GM18907 (cell line): ENCODE data around the gene KLHL40.

Experiments used
- ATAC-seq: cut with Tn5 transposase; IDR thresholded peaks from one replicate; pipeline ENCODE4 v1.9.1; 2021; ENCODE audit warnings: mild to moderate bottlenecking, moderate library complexity; ENCODE audit not compliant: unreplicated experiment

The KLHL40 gene

DNA sequence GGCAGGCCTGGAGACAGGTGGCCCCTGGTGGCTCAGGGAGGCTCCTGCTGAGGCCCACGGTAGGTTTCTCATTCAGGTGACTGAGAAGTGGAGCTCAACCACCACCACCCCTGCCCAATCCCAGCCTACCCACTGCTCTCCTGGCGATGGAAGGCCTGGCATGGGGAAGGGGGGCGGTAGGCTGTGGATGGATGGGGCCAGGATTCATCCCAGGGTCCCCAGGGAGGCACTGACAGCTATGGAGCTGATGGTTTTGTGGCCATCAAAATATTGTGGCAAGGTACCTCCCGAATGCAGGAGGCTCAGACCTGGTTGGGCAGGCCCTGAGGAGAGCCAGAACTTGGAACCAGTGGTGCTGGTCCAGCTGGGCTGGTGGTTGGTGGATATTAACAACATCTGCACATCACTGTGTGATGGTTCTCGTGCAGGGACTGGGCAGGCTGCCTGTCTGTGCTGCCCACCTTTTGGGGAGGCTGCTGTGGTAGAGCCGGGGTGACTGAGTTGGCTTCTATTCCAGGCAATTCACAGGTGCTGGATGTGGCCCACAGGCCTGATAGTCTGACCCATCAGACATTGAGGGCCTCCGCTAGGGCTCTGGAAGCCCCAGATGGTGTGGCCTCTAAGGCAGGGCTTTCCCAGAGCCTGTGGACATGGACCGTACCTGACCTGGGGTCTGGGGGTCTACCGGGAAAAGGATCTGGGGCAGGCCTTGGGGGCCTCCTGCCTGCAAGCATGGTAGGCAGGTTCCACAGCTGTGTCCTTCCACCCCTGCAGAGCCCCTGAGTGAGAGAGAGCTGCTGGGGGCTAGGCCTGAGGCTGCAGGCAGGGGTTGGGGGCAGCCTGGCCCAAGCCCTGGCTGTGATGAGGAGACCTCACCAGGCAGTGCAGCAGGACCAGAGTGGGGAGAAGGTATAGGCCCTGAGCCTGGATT lies 28.4 kb upstream of the KLHL40 start:
- ATAC-seq, result no peak

DNA sequence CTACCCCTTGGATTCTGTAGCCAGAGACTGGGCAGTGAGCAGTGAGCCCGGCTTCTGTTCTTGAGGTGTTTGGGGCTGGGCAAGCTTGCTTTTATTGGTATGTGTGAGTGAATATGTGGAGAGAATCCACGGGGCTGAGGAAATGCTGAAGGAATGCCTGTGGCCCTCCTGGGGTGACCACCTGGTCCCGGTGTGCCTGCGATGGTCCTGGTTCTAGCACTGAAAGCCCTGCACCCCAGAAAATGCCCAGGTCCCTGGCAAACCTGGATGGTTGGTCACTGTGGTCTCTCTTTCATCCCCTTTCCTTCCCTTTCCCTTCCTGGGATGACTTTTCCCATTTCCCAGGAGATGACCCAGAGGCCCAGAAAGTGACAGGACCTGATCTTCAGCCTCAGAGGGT lies 27.7 kb upstream of the KLHL40 start:
- no peak for ATAC-seq

DNA sequence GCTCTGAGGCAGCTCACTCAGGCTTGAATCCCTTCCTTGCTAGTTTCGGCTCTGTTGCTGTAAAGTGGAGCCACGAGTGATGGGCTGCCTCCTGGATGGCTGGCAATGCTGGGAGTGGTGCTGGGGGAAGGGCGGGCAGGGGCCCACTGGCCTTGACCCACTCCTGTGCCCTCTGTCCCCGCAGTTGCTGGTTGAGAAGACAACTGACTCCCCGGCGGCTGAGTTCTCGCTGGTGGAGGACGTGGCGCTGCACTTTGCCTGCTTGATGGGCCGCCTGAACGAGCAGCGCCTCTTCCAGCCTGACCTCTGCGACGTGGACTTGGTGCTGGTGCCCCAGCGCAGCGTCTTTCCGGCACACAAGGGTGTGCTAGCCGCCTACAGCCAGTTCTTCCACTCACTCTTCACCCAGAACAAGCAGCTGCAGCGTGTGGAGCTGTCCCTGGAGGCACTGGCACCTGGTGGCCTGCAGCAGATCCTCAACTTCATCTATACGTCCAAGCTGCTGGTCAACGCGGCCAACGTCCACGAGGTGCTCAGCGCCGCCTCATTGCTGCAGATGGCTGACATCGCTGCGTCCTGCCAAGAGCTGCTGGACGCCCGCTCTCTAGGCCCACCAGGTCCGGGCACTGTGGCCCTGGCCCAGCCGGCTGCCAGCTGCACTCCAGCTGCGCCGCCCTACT lies 27.1 kb upstream of the KLHL40 start:
- no peak for ATAC-seq

DNA sequence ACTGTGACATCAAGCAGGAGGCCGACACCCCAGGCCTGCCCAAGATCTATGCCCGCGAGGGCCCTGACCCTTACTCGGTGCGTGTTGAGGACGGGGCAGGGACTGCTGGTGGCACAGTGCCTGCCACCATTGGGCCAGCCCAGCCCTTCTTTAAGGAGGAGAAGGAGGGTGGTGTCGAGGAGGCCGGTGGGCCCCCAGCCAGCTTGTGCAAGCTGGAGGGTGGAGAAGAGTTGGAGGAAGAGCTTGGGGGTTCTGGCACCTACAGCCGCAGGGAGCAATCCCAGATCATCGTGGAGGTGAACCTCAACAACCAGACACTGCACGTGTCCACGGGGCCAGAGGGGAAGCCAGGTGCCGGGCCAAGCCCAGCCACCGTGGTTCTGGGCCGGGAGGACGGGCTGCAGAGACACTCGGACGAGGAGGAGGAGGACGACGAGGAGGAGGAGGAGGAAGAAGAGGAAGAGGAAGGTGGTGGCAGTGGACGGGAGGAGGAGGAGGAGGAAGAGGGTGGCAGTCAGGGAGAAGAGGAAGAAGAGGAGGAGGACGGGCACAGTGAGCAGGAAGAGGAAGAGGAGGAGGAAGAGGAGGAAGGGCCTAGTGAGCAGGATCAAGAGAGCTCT lies 26.5 kb upstream of the KLHL40 start:
- ATAC-seq, result no peak

DNA sequence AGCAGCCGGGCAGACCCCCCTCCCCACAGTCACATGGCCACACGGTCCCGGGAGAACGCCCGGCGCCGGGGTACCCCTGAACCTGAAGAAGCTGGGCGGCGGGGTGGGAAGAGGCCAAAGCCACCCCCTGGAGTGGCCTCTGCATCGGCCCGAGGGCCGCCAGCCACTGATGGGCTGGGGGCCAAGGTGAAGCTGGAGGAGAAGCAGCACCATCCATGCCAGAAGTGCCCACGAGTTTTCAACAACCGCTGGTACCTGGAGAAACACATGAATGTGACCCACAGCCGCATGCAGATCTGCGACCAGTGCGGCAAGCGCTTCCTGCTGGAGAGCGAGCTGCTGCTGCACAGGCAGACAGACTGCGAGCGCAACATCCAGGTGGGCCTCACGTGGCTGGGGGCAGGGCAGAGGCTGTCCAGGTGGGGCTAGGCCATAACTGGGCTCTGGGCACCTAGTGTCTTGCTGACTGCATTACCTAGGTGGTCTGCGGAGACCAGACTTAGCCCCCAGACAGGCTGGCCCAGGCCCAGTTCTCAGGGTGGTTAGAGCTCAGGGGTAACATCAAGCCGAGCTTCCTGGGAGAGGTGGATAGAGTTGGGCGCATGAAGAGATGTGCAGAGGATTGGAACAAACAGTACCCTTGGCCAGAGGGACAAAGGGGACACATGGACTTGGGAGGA lies 25.7 kb upstream of the KLHL40 start:
- no peak for ATAC-seq

DNA sequence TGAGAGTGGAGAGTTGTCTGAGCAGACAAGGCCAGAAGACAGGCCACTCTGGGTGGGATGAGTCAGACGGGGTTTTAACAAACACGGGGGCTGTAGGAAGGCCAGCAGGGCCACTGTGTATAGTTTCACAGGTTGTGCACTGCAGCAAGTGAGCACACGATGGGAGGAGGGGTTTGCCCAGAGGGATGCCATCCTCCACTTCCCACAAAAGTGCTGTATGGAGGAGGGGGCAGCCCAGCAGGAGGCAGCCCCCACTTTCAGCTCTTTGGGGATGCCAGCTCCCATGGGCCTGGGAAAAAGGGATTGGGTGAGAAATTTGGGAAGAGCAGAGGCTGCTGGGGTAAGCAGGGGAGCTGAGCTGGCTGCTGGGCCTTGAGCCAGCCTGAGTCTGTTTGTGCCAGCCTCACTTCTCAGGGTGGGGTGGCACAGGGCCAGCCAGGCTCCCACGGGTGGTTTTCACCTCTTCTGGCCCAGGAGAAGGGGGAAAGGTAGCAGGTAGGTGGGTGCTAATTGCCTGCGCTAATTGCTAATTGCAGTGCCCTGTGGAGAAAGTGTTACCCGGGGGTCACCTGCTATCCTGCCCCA lies 25.1 kb upstream of the KLHL40 start:
- ATAC-seq, result no peak

DNA sequence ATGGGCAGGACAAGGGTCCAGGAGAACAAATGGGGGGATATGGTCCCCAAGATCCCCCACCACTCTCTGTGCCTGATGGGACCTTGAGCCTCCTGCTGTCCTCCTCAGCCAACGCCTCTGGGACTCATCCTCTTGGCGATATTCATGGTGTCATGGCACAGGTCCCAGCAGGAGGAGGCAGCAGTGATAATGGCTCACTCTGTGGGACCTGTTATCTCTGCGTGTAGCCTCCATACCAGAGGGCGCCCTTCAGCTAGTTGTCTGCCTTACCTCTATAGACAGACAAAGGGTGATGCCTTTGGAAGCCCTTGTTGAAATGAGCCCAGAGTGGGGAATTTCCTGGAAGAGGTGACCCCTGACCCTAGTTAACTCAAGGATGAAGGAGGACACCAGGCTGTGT lies 24.4 kb upstream of the KLHL40 start:
- no peak for ATAC-seq

DNA sequence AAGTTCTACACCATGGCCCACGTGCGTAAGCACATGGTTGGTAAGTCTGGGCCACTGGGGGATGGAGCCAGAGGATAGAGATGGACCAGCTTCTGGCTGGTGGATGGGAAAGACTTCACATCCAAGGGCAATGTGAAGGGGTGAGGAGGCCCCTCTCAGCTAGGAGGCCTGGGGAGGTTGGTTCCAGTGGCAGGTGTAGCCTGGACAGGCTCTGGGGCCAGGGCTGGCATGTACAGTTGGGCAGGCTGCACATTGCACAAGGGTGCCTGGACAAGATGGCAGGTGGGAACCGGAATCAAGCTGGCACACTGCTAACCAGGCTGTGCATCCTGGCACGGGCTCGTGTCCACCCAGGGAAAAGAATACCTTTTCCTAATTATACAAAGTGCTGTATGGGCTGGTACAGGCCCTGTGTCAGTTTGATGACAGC lies 23.7 kb upstream of the KLHL40 start:
- no peak for ATAC-seq

DNA sequence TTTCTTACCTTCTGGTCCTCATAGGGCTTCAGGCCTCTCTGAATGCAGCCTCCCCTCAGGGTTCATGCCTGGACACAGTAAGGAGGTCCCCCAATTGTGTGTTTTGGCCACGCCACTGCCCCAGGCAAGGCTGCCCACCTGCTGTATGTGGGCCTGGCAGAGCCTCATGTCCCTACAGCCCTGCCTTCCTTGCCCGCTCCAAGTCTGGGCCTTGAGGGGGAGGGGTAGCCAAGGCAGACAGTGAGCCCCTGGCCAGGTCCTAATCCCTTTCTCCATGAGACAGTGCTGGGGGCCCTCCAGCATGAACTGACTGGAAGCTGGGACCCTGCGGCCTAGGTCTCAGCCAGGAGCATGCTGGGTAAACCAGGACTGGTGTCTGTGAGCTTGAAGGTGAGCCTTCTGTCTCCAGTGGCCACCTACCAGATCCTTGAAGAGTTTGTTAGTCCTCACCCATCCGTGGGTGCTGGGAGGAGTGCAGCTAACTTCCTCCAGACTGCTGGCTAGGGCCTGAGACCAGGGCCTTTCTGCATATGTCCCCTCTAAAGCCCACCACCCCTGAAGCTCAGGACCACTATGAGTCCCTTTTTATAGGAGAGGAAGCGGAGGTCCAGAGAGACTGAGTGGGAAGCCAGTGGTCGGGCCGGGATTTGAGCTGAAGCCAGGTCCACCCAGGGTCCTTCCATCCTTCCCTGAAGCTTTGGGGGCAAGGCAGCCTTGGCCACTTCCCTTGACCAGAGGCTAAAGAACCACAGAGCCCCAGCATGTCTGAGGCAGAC lies 23.1 kb upstream of the KLHL40 start:
- no peak for ATAC-seq

DNA sequence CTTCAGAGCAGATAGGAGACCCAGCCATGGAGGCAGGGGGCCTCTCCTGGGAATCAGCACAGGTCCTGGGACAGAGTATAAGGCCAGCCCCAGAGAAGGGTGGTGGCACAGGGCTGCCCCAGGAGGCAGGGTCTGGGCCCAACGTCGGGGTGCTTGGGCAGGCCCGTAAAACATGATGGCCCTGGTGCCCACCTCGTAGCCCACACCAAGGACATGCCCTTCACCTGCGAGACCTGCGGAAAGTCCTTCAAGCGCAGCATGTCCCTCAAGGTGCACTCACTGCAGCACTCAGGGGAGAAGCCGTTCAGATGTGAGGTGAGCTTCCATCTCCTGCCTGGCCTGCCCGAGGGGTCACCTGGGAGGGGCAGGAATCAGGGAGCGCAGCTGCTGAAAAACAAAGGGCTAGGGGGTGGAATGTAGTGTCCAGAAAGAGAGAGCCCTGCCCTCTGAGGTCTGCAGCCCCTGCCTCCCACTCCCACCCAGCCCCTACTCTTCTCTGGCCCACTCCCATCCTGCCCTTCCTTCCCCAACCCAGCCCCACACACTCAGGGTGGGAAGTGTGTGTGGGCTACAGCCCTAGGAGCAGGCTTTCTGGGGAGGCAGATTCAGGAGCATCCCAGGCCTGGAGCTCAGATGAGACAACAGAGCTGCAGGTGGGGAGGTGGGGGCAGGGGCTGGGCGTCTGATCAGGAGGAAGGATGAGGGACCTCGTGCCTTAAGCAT lies 22.4 kb upstream of the KLHL40 start:
- no peak for ATAC-seq

DNA sequence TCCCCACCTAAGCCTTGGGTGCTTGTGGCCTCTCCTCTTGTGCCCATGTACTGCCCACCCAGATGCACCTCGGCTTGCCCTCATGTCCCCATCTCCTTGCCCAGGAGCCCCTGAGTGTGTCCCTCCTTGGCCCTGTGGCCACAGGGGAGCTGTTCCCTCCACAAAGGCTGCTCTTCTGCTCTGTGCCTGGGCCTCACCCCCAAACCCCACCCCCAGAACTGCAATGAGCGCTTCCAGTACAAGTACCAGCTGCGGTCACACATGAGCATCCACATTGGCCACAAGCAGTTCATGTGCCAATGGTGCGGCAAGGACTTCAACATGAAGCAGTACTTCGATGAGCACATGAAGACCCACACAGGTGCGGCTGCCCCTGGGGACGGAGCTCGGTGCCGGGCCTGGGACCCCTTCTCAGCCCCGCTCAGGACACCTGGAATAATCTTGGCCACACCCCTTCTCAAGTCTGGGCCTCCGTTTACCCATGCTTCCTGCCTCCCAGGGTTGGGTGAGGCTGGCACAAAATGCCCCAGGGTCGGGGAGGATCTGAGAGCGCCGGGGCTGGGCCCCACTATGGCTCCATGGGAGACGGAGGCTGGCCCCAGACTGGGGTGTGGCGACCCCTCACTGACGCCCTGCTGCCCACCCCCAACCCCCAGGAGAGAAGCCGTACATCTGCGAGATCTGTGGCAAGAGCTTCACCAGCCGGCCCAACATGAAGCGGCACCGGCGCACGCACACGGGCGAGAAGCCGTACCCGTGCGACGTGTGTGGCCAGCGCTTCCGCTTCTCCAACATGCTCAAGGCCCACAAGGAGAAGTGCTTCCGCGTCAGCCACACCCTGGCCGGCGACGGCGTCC lies 21.5 kb upstream of the KLHL40 start:
- ATAC-seq, result no peak

DNA sequence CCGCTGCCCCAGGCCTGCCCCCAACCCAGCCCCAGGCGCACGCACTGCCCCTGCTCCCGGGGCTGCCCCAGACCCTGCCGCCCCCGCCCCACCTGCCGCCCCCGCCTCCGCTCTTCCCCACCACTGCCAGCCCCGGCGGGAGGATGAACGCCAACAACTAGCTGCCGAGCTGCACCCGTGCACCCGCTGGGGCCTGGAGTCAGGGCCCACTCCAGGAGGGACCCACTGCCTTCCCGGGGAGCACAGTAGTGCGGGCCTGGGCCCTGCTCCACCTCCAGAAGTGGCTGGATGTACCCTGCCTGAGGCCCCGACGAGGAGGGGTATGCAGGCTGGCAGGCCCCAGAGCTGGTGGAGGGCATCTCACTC lies 20.9 kb upstream of the KLHL40 start:
- no peak for ATAC-seq

DNA sequence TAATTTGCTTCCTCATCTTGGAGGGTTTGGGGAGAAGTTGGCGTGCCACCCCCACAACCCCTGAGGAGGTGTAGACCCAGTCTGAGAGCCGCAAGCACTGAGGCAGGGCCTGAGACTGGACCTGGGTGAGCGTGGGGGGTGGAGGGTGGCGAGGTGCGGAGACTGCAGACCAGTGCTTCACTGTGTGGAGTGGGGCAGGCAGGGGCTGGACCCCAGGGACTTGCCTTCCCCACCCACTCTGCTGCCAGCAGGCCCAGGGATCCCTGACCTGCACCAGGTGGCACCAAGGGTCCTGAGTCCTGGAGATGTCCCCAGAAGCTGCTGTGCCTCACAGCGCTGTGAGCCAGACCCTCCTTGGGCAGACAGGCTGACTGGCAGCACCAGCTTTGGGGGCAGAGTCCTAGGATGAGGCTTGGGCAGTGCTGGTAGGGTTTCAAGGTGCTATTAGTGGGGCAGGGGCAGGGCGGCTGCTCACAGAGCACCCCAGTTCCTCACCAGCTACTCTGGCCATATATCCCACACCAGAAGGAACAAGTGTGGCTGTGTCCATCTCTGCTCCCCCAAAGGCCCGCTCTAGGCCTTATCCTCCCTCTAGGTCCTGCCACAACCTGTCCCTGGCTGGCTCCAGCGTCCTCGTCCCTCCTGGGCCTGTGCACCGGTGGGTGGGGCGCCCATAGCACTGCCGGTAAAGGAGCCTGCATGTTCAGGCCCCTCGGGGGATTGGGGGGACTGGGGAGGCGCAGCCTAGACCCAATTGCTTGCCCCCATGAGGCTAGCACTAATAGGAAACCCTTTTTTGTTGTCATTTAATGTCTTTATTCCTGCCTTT lies 20.1 kb upstream of the KLHL40 start:
- no peak for ATAC-seq

DNA sequence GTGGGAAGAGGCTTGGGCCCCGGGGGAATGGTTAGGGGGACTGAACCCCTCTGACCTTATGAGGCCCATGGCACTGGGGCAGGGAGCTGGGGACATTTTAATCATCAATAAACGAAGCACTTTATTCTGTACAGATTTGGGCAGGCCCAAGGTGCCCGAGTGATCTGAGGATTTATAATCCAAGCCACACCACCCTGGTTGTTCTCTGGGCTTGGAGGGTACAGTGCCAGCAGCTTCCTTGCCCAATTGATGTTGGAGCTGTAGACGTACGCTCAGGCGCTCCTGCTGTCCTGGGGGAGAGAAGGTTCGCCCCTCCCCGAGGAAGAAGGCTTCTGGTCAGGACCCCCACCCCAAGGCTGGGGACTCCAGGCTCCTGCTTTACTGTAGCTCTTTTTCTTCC lies 19.3 kb upstream of the KLHL40 start:
- no peak for ATAC-seq

DNA sequence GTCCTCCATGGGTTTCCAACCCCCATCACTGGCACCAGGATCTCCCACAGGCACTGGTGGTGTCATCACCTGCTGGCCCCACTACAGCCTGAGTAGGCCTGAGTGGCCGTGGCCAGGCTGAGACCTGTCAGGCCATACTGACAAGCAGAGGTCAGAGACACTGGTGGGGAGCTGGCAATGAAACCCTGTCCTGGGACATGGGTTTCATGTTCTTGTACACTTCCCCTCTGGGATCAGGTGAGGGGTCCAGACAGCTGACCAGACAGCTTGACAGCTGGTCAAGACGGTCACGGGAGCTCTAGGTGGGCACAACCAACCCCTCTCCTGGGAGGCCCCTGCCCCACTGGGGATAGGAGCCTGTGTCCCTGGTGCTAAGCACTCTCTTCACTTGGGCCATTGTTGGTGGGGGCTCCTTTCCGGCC lies 18.7 kb upstream of the KLHL40 start:
- no peak for ATAC-seq

DNA sequence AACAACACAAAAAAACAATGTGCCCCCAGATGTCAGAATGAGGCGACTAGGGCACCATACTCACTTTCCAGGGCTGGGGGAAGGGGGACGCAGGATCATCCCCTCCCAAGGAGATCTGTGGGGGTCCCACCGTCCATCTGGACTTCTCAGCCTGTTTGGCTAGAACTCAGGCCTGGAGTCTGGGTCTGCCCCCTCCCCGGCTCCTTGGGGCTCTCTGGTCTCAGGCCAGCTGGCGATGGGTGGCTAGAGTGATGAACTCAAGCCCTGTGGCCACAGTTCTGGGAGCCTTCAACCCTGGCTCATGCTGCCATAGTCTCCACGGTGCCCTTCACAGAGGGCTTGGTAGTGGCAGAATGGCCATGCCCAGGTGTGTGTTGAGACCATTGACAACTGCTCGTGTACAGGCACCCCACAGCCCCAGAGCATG lies 18.2 kb upstream of the KLHL40 start:
- ATAC-seq, result no peak

DNA sequence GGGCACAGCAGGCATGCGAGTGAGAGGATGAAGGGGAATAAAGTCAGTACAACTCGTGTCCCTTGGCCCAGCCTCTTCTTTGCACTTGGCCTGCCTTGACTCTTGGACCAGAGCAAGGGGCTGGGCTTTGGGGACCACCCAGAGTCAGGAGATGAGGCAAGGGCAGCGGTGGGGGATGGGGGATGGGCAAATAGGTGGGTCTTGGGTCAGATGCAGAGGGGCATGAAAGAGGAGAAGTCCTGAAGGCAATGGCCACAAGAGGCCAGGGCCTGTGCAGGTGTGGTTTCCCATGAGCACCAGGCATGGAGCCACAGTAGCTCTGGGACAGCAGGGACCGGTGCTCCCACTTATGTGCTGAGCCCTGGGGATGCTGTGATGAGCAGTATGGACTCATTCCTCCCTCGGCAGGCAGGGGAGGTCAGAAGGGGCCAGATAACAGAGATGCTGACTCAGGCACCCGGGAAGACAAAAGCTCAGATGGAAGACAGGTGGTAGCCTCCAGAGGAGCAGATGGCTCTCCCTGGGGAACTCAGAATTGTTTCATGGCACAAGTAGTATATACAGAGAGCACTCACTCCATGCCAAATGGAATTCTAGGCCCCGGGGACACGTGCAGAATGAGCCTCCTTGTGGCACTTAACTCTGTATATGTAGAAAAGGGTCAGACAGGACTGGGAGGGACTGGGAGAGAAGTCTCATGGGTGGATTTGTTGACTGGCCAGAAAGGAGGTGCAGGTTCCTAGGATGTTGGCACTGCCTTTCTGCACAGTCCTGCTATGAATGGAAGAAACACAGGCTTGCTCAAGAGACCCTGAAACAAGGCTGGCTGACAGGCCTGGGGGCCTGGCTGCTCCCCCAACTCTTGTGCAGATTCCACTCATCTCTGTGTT lies 17.6 kb upstream of the KLHL40 start:
- ATAC-seq, result no peak
